ENCODE results near the gene SASS6.

DNA sequence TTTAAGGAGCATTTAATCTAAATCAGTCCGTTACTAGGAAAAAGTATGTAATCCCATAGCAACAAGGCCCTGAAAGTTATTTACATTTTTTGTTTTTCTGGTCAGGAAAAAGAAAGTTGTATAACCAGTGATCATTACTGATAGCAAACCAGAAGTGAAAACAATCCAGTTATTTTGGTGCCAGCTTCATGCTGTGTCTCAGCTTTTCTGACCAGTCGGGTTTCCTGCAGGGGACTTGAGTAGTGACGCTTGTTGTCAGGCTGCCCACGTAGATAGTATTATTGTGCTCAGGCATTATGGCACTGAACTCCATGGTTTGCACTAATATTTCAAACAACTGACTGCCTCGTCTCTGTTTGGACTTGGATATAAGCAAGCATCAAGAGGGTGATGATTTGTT, 55.2 kb downstream of the SASS6 start:
- TF ChIP-seq CTCF (IDR thresholded peaks at IDR 0.05; ENCODE audit: borderline replicate concordance, extremely low read depth, low read length, poor library complexity, severe bottlenecking) (no peak), EZH2 (IDR thresholded peaks at IDR 0.05; ENCODE audit: borderline replicate concordance, low read depth, low read length, severe bottlenecking) (no peak)

Data from DND-41 (cell line).